GM12872 (cell line): Measurements from ENCODE around the gene SYP.

Experiments used
- CTCF ChIP-seq: IDR thresholded peaks from 3 replicates; pipeline ENCODE4 v1.5.1; 2011; ENCODE audit warnings: low read depth, mild to moderate bottlenecking, low read length, moderate library complexity; ENCODE audit not compliant: insufficient read depth

Gene SYP

GRCh38 chrX:49142264-49142663, 57.7 kb downstream of the SYP start:
- TF ChIP-seq CTCF: peak; percentile 62; the same call in 2 of the 3 replicates

GRCh38 chrX:49139713-49140112, 60.3 kb downstream of the SYP start:
- no peak for TF ChIP-seq CTCF
